GM12878 (cell line): ENCODE data around the gene TFAM. TPM values are rescaled to one million over a fixed set of nuclear protein-coding genes. Genes with fewer than 3 reads are reported as not detected.
"Not testable (repeated sequence)": the region's sequence is repeated elsewhere in the genome, so short reads cannot be mapped to it uniquely, and the experiment has no call there.

ENCODE experiments used
- ATAC-seq: fragments of 200-7000 bp; cut with Tn5 transposase; 3 replicates; pipeline ENCODE4 v1.9.1; 2020; ENCODE audit warnings: mild to moderate bottlenecking, moderate library complexity
- BruUV-seq: library from RNA; stranded (reverse); fragments of 400-500 nt; replicated peaks from 2 replicates; lab custom pipeline; 2021; lab: Mats Ljungman, UMichigan
- CTCF ChIA-PET: fragments of 300-600 bp; sonication (Branson Sonifier 250); formaldehyde crosslinking; extraction: SDS; loops from one replicate; lab custom pipeline; 2021; ENCODE audit warnings: inconsistent platforms; lab: Yijun Ruan, JAX
- POLR2A ChIA-PET: fragments of 350-600 bp; formaldehyde crosslinking; extraction: SDS; loops from one replicate; lab custom pipeline; 2021; ENCODE audit warnings: inconsistent platforms; lab: Charles Lee
- RAD21 ChIA-PET: fragments of 300-600 bp; sonication (Branson Sonifier 250); formaldehyde crosslinking; loops from one replicate; lab custom pipeline; 2023; ENCODE audit warnings: antibody characterized with exemption; ENCODE audit not compliant: unreplicated experiment; lab: Charles Lee
- SMC1A ChIA-PET: fragments of 300-600 bp; sonication (Branson Sonifier 250); formaldehyde crosslinking; loops from one replicate; lab custom pipeline; 2023; ENCODE audit not compliant: unreplicated experiment, uncharacterized antibody; lab: Charles Lee
- DNase-seq: peaks from one replicate; pipeline ENCODE4 v3.0.0-alpha.2; 2011; ENCODE audit warnings: low read depth, low spot score
- FAIRE-seq: peaks from 3 replicates; lab custom pipeline; 2011; peaks lifted over from hg19 to GRCh38; lab: Jason Lieb, UNC
- H2AFZ ChIP-seq: 2 replicates; pipeline ENCODE4 v1.6.0; 2011; ENCODE audit warnings: low read depth, low read length, control low read depth; ENCODE audit not compliant: control insufficient read depth
- H3K27ac ChIP-seq: 2 replicates; pipeline ENCODE4 v1.5.1; 2011; ENCODE audit warnings: control low read depth; ENCODE audit not compliant: control insufficient read depth, insufficient read depth
- H3K27me3 ChIP-seq, 2 experiments: replicated peaks in 1 of 2; 2 replicates each; pipeline versions ENCODE4 v1.6.0 to v1.6.1; 2011; ENCODE audit warnings: low read length in 1 of 2; ENCODE audit not compliant: control insufficient read depth in 2 of 2, insufficient read depth in 2 of 2
- H3K36me3 ChIP-seq, 2 experiments: 2 replicates each; pipeline ENCODE4 v1.5.1; 2011; ENCODE audit warnings: low read length in 1 of 2; ENCODE audit not compliant: control insufficient read depth in 2 of 2, insufficient read depth in 2 of 2
- H3K4me1 ChIP-seq: 2 replicates; pipeline ENCODE4 v1.6.1; 2011; ENCODE audit warnings: mild to moderate bottlenecking, low read length, moderate library complexity, mixed read lengths; ENCODE audit not compliant: control insufficient read depth, insufficient read depth
- H3K4me2 ChIP-seq: 2 replicates; pipeline ENCODE4 v1.6.0; 2011; ENCODE audit warnings: control low read depth; ENCODE audit not compliant: control insufficient read depth, insufficient read depth
- H3K4me3 ChIP-seq: fragments of 200-600 bp; sonication (generic); 2 replicates; pipeline ENCODE4 v1.5.1; 2016
- H3K79me2 ChIP-seq: 2 replicates; pipeline ENCODE4 v1.6.0; 2011; ENCODE audit warnings: low read length; ENCODE audit not compliant: control insufficient read depth, insufficient read depth
- H3K9ac ChIP-seq: 2 replicates; pipeline ENCODE4 v1.8.0; 2011; ENCODE audit warnings: low read length, control low read depth, mixed read lengths; ENCODE audit not compliant: control insufficient read depth, insufficient read depth
- H3K9me3 ChIP-seq: replicated peaks from 3 replicates; pipeline ENCODE4 v1.5.1; 2011; ENCODE audit warnings: mild to moderate bottlenecking, low read length; ENCODE audit not compliant: control insufficient read depth, insufficient read depth
- H4K20me1 ChIP-seq: 2 replicates; pipeline ENCODE4 v1.6.0; 2011; ENCODE audit not compliant: control insufficient read depth, insufficient read depth
- EED ChIP-seq: sonication (generic); IDR thresholded peaks from 2 replicates; pipeline ENCODE4 v1.6.1; 2016; ENCODE audit warnings: antibody characterized with exemption, low read depth
- KAT2A ChIP-seq: conservative IDR thresholded peaks from 2 replicates; pipeline ENCODE4 v1.6.1; 2011; ENCODE audit warnings: low read depth, low read length; ENCODE audit not compliant: control insufficient read depth
- MAX ChIP-seq: IDR thresholded peaks from 2 replicates; pipeline ENCODE4 v1.6.1; 2012; ENCODE audit warnings: low read depth, low read length, improper control_type of control experiment
- MEF2A ChIP-seq: IDR thresholded peaks from 2 replicates; pipeline ENCODE4 v1.6.1; 2011; ENCODE audit warnings: low read depth, mild to moderate bottlenecking, low read length, moderate library complexity; ENCODE audit not compliant: insufficient read depth
- MYC ChIP-seq: IDR thresholded peaks from 2 replicates; pipeline ENCODE4 v1.6.1; 2011; ENCODE audit warnings: mild to moderate bottlenecking, low read length, moderate library complexity, inconsistent platforms; ENCODE audit not compliant: insufficient read depth, insufficient replicate concordance, insufficient read length, severe bottlenecking
- SIN3A ChIP-seq: IDR thresholded peaks from 2 replicates; pipeline ENCODE4 v1.6.1; 2012; ENCODE audit warnings: low read depth, low read length, improper control_type of control experiment
- ZNF207 ChIP-seq: fragments of 450-650 bp; IDR thresholded peaks from 2 replicates; pipeline ENCODE4 v1.6.1; 2014; ENCODE audit warnings: antibody characterized with exemption, mild to moderate bottlenecking, borderline replicate concordance
- WGBS: methylation state at CpG from one replicate; pipeline ENCODE4 v1.1.6; 2016; ENCODE audit warnings: low lambda C conversion rate; ENCODE audit not compliant: insufficient replicate concordance, insufficient coverage; ENCODE audit errors: missing lambda C conversion rate; 5-methylcytosine and 5-hydroxymethylcytosine counted together
- in situ Hi-C: fragments of 300-500 bp; cut with MboI; formaldehyde crosslinking; loops from 9 replicates; pipeline ENCODE4 v1.14.3; 2018; ENCODE audit warnings: mixed read lengths
- intact Hi-C: fragments of 100-400 bp; cut with micrococcal nuclease; formaldehyde crosslinking; loops from one replicate; pipeline ENCODE4 v1.14.2; 2022; ENCODE audit not compliant: unreplicated experiment
- polyA plus RNA-seq, 11 experiments: library from polyadenylated mRNA; depleted of rRNA in 4 of 11; unstranded in 6 of 11; stranded (reverse) in 5 of 11; fragments of >200 nt; fragmentation: Nextera tagmentation in 4 of 11; fragmentation: Illumina TruSeq in 1 of 11; extraction: Ambion mirVana in 4 of 11; extraction: Trizol in 1 of 11; gene quantifications; 1 replicate in 1 of 11; 2 replicates in 10 of 11; pipeline versions ENCODE4 v1.2.1 to v1.2.3, GENCODE V29; 2011 to 2016; ENCODE audit warnings: inconsistent platforms in 2 of 11, missing spikeins in 2 of 11, low read depth in 1 of 11
- total RNA-seq, 4 experiments: library from RNA; depleted of rRNA in 3 of 4; stranded (reverse); fragments of >200 nt in 3 of 4; fragmentation: Illumina TruSeq in 1 of 4; extraction: Trizol in 1 of 4; gene quantifications; 2 replicates each; pipeline versions ENCODE4 v1.2.1 to v1.2.3, GENCODE V29; 2013 to 2021

Gene TFAM
- total and polyA plus RNA-seq, 10 of the 15 experiments (the other 5 are each of a cell fraction or from before 2014, with no cell fraction given) = 44.9 to 135 (median 93.3) TPM

GRCh38 chr10:58424176-58424575 lies 39.0 kb downstream of the TFAM start:
- H3K4me3 ChIP-seq = no peak overlapping the region
- TF ChIP-seq MEF2A = no peak
- TF ChIP-seq SIN3A = no peak
- TF ChIP-seq MYC = no peak
- no peak for TF ChIP-seq ZNF207
- TF ChIP-seq MAX = no peak
- TF ChIP-seq KAT2A = no peak
- TF ChIP-seq EED = no peak
- CTCF ChIA-PET = no interaction called here
- H3K79me2 ChIP-seq = no peaks in the 10 kb centered on the region
- no peaks in the 10 kb centered on the region for H3K27me3 ChIP-seq
- no peak overlapping the region for H3K4me2 ChIP-seq
- H2AFZ ChIP-seq = no peak overlapping the region
- H3K9me3 ChIP-seq = no peaks in the 10 kb centered on the region; the same call in 2 of the 3 replicates
- H3K27ac ChIP-seq = no peak overlapping the region
- BruUV-seq = no TSS peak
- intact Hi-C loops (no loop called here), in situ Hi-C loops (no loop called here)
- H3K4me1 ChIP-seq = no peaks in the 10 kb centered on the region
- no peak for ATAC-seq
- RAD21 ChIA-PET = no interaction called here
- POLR2A ChIA-PET = no interaction called here
- no peak overlapping the region for H3K9ac ChIP-seq
- FAIRE-seq = no peak
- no peak for DNase-seq
- WGBS = 46% methylated on average over 1 of the region's 1 CpG
- H3K36me3 ChIP-seq = no peaks in the 10 kb centered on the region
- no peaks in the 10 kb centered on the region for H4K20me1 ChIP-seq
- SMC1A ChIA-PET = interaction anchor here (0.9 kb wide), 2 partner anchors 33 to 112 kb away, joined by 3 to 4 read pairs; no protein-coding TSS in a partner anchor

DNA sequence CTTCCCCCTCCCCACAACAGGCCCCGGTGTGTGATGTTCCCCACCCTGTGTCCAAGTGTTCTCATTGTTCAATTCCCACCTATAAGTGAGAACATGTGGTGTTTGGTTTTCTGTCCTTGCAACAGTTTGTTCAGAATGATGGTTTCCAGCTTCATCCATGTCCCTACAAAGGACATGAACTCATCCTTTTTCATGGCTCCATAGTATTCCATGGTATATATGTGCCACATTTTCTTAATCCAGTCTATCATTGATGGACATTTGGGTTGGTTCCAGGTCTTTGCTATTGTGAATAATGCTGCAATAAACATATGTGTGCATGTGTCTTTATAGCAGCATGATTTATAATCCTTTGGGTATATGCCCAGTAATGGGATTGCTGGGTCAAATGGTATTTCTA lies 43.2 kb downstream of the TFAM start:
- RAD21 ChIA-PET, ATAC-seq, in situ Hi-C loops, intact Hi-C loops, H3K4me1 ChIP-seq, BruUV-seq, DNase-seq, H3K4me3 ChIP-seq, H3K9me3 ChIP-seq, FAIRE-seq, H3K79me2 ChIP-seq, H4K20me1 ChIP-seq, H3K27ac ChIP-seq, H3K36me3 ChIP-seq, POLR2A ChIA-PET, H3K27me3 ChIP-seq, H2AFZ ChIP-seq, SMC1A ChIA-PET, H3K4me2 ChIP-seq, H3K9ac ChIP-seq, CTCF ChIA-PET: not testable (repeated sequence)
- WGBS = 20% methylated on average over 1 of the region's 1 CpG
